Frontal cortex (tissue), 4 donors: ENCODE measurements around the gene ASMTL. TPM values are rescaled to one million over a fixed set of nuclear protein-coding genes. Genes with fewer than 3 reads are reported as not detected.
A peak's percentile ranks its signal among the peaks of the same experiment; 100 is the strongest.
"Not testable (repeated sequence)": the region's sequence is repeated elsewhere in the genome, so short reads cannot be mapped to it uniquely, and the experiment has no call there.

ENCODE experiments used
- DNase-seq, 2 donors: peaks; one replicate each; pipeline ENCODE4 v3.0.0; 2012; ENCODE audit warnings: low spot score in 2 of 2
- FAIRE-seq: peaks from 2 replicates; lab custom pipeline; 2012; peaks lifted over from hg19 to GRCh38; lab: Jason Lieb, UNC
- total RNA-seq: library from RNA; depleted of rRNA; stranded (reverse); fragments of >200 nt; gene quantifications from one replicate; pipeline ENCODE4 v1.2.3, GENCODE V29; 2014
- donor health status: control.
- donor health status: control.
- donor health status: control.

ASMTL gene
- total RNA-seq = 10.6 TPM

DNA sequence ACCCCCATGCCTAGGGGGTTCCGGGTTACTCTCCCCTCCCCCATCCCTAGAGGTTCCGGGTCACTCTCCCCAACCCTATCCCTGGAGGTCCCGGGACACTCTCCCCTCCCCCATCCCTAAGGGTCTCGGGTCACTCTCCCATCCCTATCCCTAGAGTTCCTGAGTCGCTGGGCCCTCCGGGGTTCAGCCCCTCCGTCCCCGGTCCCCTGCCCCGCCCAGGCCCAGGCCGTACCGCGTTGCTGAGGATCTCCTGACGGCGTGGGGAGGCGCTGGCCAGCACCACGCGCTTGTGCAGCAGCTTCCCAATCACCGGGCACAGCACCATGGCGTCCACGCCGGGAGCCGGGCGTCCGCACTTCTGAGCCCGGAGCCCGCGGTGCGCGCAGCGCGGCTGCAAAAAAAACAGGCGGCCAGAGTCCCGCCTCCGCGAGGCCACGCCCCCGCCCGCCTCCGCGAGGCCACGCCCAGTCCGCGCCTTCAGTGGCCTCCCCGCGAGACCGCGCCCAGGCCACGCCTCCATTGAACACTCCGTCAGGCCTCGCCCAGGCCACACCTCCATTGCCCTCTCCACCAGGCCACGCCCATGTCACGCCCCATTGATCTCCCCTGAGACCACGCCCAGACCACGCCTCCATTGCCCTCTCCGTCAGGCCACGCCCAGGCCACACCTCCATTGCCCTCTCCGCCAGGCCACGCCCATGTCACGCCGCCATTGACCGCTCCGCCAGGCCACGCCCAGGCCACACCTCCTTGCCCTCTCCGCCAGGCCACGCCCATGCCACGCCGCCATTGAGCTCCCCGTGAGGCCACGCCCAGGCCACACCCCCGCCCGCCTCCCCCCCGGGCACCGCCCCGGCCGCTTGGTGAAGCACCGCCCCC is at the start of gene ASMTL:
Gene ASMTL, minus strand, starts transcription at position 394 of the 879 bp plus-strand sequence. Its CDS starts 69 bp downstream, at position 325.
- peak; percentile 88 for FAIRE-seq
- DNase-seq = peak; percentile 98 to 99

DNA sequence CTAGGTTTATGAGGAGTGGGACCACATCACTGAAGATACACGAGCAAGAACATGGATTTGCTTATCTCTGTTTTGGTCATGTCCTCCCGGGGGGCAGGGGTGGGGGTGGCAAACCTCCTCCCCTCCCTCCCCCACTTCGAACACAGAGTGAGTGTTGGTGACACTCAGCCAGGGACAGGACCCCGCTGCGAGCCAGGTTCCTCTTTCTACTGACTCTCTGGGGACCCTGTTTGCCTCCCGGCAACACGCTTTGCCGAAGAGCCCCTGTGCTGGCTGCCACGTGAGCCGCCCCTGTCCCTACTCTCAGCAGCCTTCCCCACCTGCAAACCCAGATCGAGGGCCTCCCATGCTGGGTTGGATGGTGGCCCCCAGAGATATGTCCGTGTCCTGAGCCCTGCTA is 49.5 kb upstream of the ASMTL start:
- FAIRE-seq = no peak
- DNase-seq = no peak

DNA sequence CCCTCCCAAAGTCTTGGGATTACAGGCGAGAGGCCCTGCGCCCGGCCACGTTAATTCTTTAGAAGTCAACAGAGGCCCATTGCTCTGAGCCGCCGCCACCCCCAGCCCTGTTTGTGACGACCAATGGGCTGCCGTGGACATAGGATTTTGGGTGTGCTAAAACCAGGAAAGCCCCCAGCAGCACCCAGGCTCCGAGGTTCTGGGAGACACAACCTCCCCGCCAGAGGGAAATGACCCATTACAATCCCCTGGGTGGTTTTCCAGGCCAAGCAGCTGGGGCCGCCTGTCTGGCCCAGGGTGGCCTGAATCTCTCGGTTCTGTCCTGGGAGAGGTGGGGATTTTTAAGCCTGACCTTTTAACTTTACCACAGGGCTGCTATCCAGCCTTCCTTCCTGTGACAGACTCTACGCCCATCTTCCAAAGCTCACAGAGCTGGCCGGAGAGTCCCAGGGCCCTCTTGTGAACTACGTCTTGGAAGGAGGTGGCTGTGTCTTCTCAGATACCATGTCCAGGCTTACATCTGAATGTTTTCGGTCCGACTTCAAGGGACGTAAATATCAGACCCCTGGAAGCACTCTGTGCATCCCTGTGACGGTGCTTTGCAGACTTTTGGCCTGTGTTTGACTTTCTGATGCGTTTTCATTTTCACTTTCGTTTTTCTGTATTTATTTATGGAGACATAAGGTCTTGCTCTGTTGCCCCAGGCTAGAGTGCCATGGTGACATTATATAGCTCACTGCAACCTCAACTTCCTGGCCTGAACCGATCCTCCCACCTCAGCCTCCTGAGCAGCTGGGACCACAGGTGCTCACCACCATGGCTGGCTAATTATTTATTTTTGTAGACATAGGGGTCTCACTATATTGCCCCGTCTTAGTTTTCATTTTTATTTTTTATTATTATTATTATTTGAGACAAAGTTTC is 48.3 kb upstream of the ASMTL start:
- FAIRE-seq (no peak), DNase-seq (no peak)

DNA sequence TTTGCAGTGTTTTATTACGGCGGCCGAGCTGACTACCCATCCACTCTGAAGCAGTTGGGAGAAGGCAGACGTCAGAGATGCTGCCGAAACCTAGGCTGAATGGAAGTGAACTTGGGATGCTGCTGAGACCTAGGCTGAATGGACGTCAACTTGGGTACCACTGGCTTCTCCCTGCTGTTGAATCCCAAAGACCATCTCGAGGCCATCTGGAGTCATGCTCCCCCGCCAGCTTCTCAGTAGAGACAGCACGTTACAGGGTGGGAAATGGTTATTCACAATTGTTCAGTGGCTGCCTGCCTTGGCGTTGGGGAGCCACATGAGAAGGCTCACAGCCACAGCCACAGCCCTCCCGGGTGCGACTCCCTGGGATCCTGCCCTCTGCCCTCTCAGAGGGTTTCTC is 43.4 kb upstream of the ASMTL start:
- FAIRE-seq (no peak), DNase-seq (no peak)

- FAIRE-seq (no peak), DNase-seq (no peak)
These were observed 41.3 kb upstream of the ASMTL start for GRCh38 chrX:1493877-1494510.

- no peak for DNase-seq
- FAIRE-seq = no peak
These were observed 40.7 kb upstream of the ASMTL start for GRCh38 chrX:1493412-1493811.

DNA sequence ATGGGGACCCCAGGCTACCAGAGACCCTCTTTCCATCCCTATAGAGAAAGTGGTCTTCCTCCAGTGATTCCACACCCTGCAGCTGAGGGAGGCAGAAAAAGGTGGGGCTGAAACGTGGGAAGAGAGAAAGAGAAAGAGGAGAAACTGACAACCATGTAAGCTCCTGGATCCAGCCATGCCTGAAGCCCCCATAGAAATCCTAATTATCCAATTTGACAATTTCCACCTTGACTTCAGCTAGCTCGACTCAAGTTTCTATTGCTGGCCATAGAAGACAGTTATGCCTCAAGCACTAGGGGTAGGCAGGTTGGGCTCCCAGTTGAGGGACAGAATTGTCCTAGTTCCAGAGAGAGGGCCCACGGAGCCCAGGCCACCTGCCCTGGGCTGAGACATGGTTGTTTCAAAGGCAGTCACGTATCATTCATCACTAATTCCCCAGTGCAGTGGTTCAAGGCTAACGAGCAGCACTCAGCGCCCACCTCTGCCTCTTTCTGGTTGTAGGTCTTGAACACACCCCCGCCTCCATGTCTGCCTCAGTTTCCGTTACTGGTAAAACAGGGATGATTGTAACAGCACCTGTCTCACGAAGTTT is 39.8 kb upstream of the ASMTL start:
- DNase-seq (no peak), FAIRE-seq (no peak)

- FAIRE-seq (no peak), DNase-seq (no peak)
These were observed 39.2 kb upstream of the ASMTL start for GRCh38 chrX:1491851-1492349.

DNA sequence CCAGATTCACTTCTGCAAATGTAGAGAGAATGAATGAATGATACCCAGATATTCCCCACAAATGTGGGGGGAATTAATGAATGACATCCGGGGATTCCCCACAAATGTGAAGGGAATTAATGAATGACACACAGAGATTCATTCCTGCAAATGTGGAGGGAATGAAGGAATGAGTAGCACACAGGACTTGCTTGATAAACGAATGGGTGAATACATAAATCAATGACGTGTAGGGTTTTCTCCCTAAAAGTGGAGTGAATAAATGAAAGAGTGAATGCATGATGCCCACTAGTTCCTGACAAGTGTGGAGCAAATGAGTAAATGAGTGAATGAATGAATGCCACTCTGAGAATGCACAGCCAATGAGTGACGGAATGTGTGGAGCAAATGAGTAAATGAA is 38.5 kb upstream of the ASMTL start:
- DNase-seq, FAIRE-seq: not testable (repeated sequence)

DNA sequence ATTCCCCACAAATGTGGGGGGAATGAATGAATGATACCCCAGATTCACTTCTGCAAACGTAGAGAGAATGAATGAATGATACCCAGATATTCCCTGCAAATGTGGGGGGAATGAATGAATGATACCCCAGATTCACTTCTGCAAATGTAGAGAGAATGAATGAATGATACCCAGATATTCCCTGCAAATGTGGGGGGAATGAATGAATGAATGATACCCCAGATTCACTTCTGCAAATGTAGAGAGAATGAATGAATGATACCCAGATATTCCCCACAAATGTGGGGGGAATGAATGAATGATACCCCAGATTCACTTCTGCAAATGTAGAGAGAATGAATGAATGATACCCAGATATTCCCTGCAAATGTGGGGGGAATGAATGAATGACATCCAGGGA is 38.0 kb upstream of the ASMTL start:
- not testable (repeated sequence) for DNase-seq, FAIRE-seq

- not testable (repeated sequence) for FAIRE-seq, DNase-seq
These were observed 36.6 kb upstream of the ASMTL start for GRCh38 chrX:1489354-1489753.

DNA sequence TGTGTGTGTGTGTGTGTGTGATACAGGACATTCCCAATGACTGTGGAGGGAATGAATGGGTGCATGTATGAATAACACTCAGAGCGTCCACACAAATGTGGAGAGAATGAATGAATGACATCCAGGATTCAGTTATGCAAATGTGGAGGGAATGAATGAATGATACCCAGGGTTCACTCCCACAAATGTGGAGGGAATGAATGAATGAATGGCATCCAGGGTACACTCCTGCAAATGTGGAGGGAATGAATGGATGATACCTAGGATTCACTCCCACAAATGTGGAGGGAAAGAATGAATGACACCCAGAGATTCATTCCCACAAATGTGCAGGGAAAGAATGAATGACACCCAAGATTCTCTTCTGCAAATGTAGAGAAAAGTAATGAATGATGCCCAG is 36.0 kb upstream of the ASMTL start:
- FAIRE-seq (no peak), DNase-seq (no peak)

DNA sequence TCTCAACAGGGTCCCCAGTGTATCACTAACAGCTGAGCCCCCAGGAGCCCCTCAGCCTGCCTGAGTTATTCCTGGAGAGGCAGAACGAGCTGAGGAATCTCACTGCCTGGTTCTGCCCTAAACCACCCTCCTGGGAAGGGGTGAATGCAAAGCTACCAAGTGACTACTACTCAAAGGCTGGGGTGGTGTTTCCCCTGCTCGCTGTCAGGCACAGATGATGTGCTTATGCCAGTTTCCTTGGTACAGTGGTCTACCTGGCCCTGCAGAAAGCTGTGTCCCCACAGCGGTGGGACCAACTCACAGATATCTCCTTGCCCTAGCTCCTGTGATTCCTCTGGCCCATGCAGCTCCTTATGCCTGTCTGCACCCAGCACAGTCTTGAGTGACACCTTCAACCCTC is 35.4 kb upstream of the ASMTL start:
- FAIRE-seq = no peak
- no peak for DNase-seq

GRCh38 chrX:1487401-1487800 is 34.7 kb upstream of the ASMTL start:
- DNase-seq (no peak), FAIRE-seq (no peak)

GRCh38 chrX:1486749-1487361 is 34.1 kb upstream of the ASMTL start:
- FAIRE-seq (no peak), DNase-seq (no peak)

GRCh38 chrX:1486177-1486576 is 33.5 kb upstream of the ASMTL start:
- DNase-seq (no peak), FAIRE-seq (no peak)

GRCh38 chrX:1485033-1485432 is 32.3 kb upstream of the ASMTL start:
- FAIRE-seq (no peak), DNase-seq (no peak)

DNA sequence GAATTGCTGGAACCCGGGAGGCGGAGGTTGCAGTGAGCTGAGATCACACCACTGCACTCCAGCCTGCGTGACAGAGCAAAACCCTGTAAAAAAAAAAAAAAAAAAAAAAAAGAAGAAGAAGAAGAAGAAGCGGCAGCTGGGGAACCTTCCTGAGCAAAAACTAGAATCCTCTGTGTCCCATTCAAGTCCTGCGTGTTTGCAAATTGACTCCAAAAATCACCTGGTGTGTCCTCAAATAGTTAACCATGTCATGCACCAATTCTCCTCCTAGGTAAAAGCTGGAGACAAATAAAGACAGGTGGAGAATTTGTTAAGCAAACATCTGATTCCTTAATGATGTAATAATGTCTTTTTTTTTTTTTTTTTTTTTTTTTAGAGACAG is 31.9 kb upstream of the ASMTL start:
- FAIRE-seq (no peak), DNase-seq (no peak)
